Upper lobe of left lung (tissue), 6 donors: ENCODE measurements around the gene BRD1. TPM values are rescaled to one million over a fixed set of nuclear protein-coding genes. Genes with fewer than 3 reads are reported as not detected.

Source experiments
- ATAC-seq, 2 donors: fragments of 200-7000 bp; cut with Tn5 transposase; one replicate each; pipeline ENCODE4 v1.9.1; 2022; ENCODE audit warnings: mild to moderate bottlenecking in 2 of 2, moderate library complexity in 2 of 2; ENCODE audit not compliant: low FRiP score in 2 of 2
- DNase-seq, 2 donors: peaks; one replicate each; pipeline ENCODE4 v3.0.0-alpha.2; 2019 to 2020
- H3K27ac ChIP-seq, 4 donors: fragments of 200-600 bp; sonication (generic); one replicate each; pipeline ENCODE4 v1.5.1; 2016 to 2019
- H3K27me3 ChIP-seq, 4 donors: fragments of 200-600 bp; sonication (generic); one replicate each; pipeline ENCODE4 v1.5.1; 2017 to 2019
- H3K36me3 ChIP-seq, 4 donors: fragments of 200-600 bp; sonication (generic); one replicate each; pipeline ENCODE4 v1.5.1; 2016 to 2019
- H3K4me1 ChIP-seq, 4 donors: fragments of 200-600 bp; sonication (generic); one replicate each; pipeline ENCODE4 v1.5.1; 2018 to 2019
- H3K4me3 ChIP-seq, 4 donors: fragments of 200-600 bp; sonication (generic); one replicate each; pipeline ENCODE4 v1.5.1; 2017 to 2019; ENCODE audit warnings: mild to moderate bottlenecking in 2 of 4, moderate library complexity in 1 of 4
- H3K9me3 ChIP-seq, 4 donors: fragments of 200-600 bp; sonication (generic); one replicate each; pipeline ENCODE4 v1.5.1; 2018 to 2019
- CTCF ChIP-seq, 6 experiments: fragments of 450-650 bp in 4 of 6; fragments of 200-600 bp in 2 of 6; sonication (generic) in 2 of 6; IDR thresholded peaks; one replicate each; pipeline ENCODE4 v1.5.1; 2016 to 2019; ENCODE audit warnings: antibody characterized with exemption in 6 of 6
- EP300 ChIP-seq, 4 donors: sonication (generic); formaldehyde crosslinking; IDR thresholded peaks; one replicate each; pipeline ENCODE4 v1.5.1; 2017; ENCODE audit warnings: antibody characterized with exemption in 4 of 4, control low read depth in 2 of 4
- POLR2A ChIP-seq, 4 donors: fragments of 450-650 bp; IDR thresholded peaks; one replicate each; pipeline ENCODE4 v1.5.1; 2016 to 2017; ENCODE audit warnings: antibody characterized with exemption in 4 of 4, mild to moderate bottlenecking in 2 of 4
- POLR2AphosphoS5 ChIP-seq, 2 donors: sonication (generic); formaldehyde crosslinking; IDR thresholded peaks; one replicate each; pipeline ENCODE4 v1.5.1; 2017; ENCODE audit warnings: antibody characterized with exemption in 2 of 2
- WGBS, 2 donors: methylation state at CpG; one replicate each; pipeline ENCODE4 v1.1.5; 2017 to 2018; 5-methylcytosine and 5-hydroxymethylcytosine counted together
- total RNA-seq, 6 donors: library from RNA; depleted of rRNA in 4 of 6; stranded (reverse); fragments of >200 nt in 4 of 6; gene quantifications; one replicate each; pipeline versions ENCODE4 v1.1.0 to v1.2.1, GENCODE V29; 2016 to 2021
- donor health status: DM: no; HTN: no; CAD: no; lungs with moderate emphysema.
- donor health status: DM: no; HTN: yes; CAD: no; lungs with severe emphysema.

The BRD1 gene
- total RNA-seq, 6 donors from 2014 or later = 38.9 to 141 (median 43.0) TPM

- H3K9me3 ChIP-seq = no peaks in the 10 kb centered on the region
- ATAC-seq = no peak
- H3K36me3 ChIP-seq = peaks cover 13 to 76% (median 53%) of the 10 kb centered on the region in 4 donors
- H3K4me3 ChIP-seq = no peak overlapping the region
- no peak overlapping the region for H3K27ac ChIP-seq
- TF ChIP-seq POLR2AphosphoS5 (IDR thresholded peaks at IDR 0.05) (no peak), CTCF (IDR thresholded peaks at IDR 0.05) (no peak)
- WGBS, 2 donors = 82 to 86% methylated on average over 18 to 19 of the region's 19 CpGs
- peak in 1 of 2 donors; percentile 37 for DNase-seq
- H3K27me3 ChIP-seq = no peaks in the 10 kb centered on the region
- peaks cover 0 to 39% (median 7%) of the 10 kb centered on the region in 4 donors for H3K4me1 ChIP-seq
Observed at GRCh38 chr22:49780698-49781288, 46.9 kb downstream of the BRD1 start.

GRCh38 chr22:49779853-49780697 is 47.6 kb downstream of the BRD1 start:
- 81 to 86% methylated on average over 19 to 23 of the region's 34 CpGs for WGBS, 2 donors
- H3K4me1 ChIP-seq = peaks cover 0 to 33% (median 6%) of the 10 kb centered on the region in 4 donors
- H3K27ac ChIP-seq = no peak overlapping the region
- no peaks in the 10 kb centered on the region for H3K9me3 ChIP-seq
- DNase-seq (peak in 1 of 2 donors; percentile 73), ATAC-seq (no peak)
- peaks cover 17 to 79% (median 56%) of the 10 kb centered on the region in 4 donors for H3K36me3 ChIP-seq
- TF ChIP-seq CTCF (IDR thresholded peaks at IDR 0.05) (no peak), POLR2AphosphoS5 (IDR thresholded peaks at IDR 0.05) (no peak), POLR2A (IDR thresholded peaks at IDR 0.05) (no peak), EP300 (IDR thresholded peaks at IDR 0.05) (no peak)
- no peak overlapping the region for H3K4me3 ChIP-seq
- no peaks in the 10 kb centered on the region for H3K27me3 ChIP-seq

- 91 to 96% methylated on average over 13 of the region's 13 CpGs for WGBS, 2 donors
- ATAC-seq = no peak
- no peak overlapping the region for H3K4me3 ChIP-seq
- H3K27me3 ChIP-seq = no peaks in the 10 kb centered on the region
- H3K4me1 ChIP-seq = peaks cover 0 to 24% (median 6%) of the 10 kb centered on the region in 4 donors
- H3K36me3 ChIP-seq = peaks cover 25 to 79% (median 60%) of the 10 kb centered on the region in 4 donors
- H3K27ac ChIP-seq = no peak overlapping the region
- no peak for DNase-seq
- no peak for TF ChIP-seq POLR2A (IDR thresholded peaks at IDR 0.05)
- TF ChIP-seq POLR2AphosphoS5 (IDR thresholded peaks at IDR 0.05) = no peak
- TF ChIP-seq EP300 (IDR thresholded peaks at IDR 0.05) = no peak
- no peak for TF ChIP-seq CTCF (IDR thresholded peaks at IDR 0.05)
- no peaks in the 10 kb centered on the region for H3K9me3 ChIP-seq
Observed at GRCh38 chr22:49779211-49779610, 48.5 kb downstream of the BRD1 start.

- WGBS, 2 donors = 89 to 92% methylated on average over 26 to 40 of the region's 40 CpGs
- H3K27me3 ChIP-seq = no peaks in the 10 kb centered on the region
- no peak overlapping the region for H3K4me3 ChIP-seq
- peaks cover 0 to 22% (median 6%) of the 10 kb centered on the region in 4 donors for H3K4me1 ChIP-seq
- no peak for TF ChIP-seq CTCF (IDR thresholded peaks at IDR 0.05)
- no peak for TF ChIP-seq POLR2A (IDR thresholded peaks at IDR 0.05)
- no peak for TF ChIP-seq POLR2AphosphoS5 (IDR thresholded peaks at IDR 0.05)
- no peak for TF ChIP-seq EP300 (IDR thresholded peaks at IDR 0.05)
- DNase-seq (peak in 1 of 2 donors; percentile 80), ATAC-seq (no peak)
- H3K9me3 ChIP-seq = no peaks in the 10 kb centered on the region
- no peak overlapping the region for H3K27ac ChIP-seq
- H3K36me3 ChIP-seq = peaks cover 30 to 77% (median 65%) of the 10 kb centered on the region in 4 donors
Observed at GRCh38 chr22:49777569-49778249, 50.0 kb downstream of the BRD1 start.
